Suppressor macrophage treated with lipopolysaccharide for 4 hours (primary cell): Measurements from ENCODE around the gene SORCS2.

Experiments used
- DNase-seq: peaks from one replicate; pipeline ENCODE4 v3.0.0-alpha.2; 2020

SORCS2 gene

GRCh38 chr4:7248857-7249256, 56.5 kb downstream of the SORCS2 start:
- no peak for DNase-seq

GRCh38 chr4:7251321-7251720, 59.0 kb downstream of the SORCS2 start:
- no peak for DNase-seq

GRCh38 chr4:7252051-7252450, 59.7 kb downstream of the SORCS2 start:
- DNase-seq = no peak

GRCh38 chr4:7252510-7253340, 60.4 kb downstream of the SORCS2 start:
- DNase-seq = no peak

DNA sequence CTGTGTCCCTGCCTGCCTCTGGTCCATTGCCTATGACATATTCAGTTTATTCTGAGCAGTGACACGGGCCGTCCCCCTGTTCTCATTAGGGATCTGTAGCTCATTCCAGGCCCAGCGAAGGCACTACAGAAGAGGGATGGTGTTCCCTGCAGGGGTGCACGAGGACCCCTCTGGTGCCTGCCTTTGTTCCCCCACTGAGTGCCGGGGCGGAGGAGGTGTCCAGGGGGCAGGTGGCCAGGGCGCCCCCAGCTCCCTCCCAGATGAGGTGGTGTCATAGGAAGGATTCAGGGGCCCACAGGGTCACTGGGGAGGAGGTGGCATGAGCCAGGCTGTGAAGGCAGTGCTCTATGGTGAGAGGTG, 61.0 kb downstream of the SORCS2 start:
- DNase-seq = no peak

- no peak for DNase-seq
These were observed 61.5 kb downstream of the SORCS2 start for GRCh38 chr4:7253837-7254236.

GRCh38 chr4:7254736-7255487, 62.6 kb downstream of the SORCS2 start:
- no peak for DNase-seq

DNA sequence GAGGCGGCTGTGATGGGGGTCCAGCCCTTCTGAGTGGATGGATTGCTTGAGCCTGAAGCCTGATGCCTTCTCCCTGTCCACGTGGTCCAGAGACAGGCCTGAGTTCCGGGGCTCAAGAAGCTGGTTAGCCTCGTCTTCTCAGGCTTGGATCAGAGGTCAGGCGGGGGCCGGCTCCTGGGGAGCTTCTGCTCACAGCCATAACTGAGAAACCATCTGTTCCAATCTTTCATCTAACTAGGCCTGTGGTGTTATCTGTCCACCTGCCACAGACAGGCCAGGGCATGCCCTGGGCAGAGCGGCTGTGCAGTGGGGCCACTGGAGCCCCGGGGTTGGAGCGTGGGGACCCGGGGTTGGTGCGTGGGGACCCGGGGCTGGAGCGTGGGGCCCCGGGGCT, 63.1 kb downstream of the SORCS2 start:
- DNase-seq = no peak

- no peak for DNase-seq
These were observed 63.7 kb downstream of the SORCS2 start for GRCh38 chr4:7255996-7256395.

- no peak for DNase-seq
These were observed 64.9 kb downstream of the SORCS2 start for GRCh38 chr4:7256984-7257810.

- no peak for DNase-seq
These were observed 66.7 kb downstream of the SORCS2 start for GRCh38 chr4:7259039-7259438.

DNA sequence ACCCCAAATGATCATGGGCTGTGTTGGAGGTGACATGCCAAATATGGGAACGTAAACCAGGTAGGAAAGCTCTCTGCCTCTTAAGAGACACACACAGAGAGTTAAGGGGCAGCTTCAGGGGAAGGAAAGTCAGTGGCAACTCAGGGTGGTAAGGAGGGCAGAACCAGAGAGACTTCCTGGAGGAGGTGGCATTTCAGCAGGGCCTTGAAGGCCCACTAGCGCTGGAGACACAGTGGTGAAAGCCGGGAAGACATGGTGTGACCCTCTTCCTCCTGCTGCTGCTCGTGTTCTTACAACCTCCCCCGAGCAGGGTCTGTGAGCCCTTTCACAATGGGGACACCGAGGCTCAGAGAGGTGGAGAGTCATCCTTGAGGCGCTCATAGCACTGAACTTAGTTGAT, 68.2 kb downstream of the SORCS2 start:
- DNase-seq = no peak

DNA sequence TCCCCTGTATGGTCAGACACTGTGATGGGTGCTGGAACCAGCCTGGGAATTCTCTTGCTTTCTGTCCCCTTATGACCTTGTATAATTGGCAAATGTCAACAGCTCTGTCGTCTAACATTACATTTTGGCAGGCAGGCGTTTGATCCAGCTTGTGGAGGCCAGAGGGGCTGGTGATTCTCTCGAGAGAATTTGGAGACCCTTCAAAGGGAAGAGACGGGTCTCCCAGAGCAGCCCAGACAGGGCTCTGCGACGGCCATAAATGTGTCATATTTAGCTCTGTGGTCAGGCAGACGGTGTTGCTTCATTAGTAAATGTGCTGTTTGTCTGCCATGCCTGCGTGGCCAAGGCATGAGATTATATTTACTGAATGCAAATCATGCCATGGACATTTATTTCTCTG, 68.7 kb downstream of the SORCS2 start:
- DNase-seq = no peak

DNA sequence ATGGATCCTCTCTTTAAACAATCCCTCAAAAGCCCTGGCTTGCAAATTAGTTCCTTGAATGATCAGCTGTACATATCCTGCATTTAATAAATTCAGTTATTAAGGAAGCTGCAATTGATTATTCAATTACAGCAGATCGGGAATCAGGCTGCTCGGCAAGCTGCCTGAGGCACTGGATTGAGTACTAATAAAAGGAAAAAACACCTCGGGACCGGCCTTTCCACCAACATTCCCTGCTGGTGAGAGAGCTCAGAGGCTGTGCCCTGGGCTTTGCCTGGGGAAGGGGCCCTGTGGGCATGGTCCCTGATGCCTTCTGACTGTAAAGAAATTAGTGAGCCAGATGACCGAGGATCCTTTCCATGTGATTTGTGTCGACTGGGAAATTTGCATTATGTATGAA, 69.2 kb downstream of the SORCS2 start:
- DNase-seq = no peak

DNA sequence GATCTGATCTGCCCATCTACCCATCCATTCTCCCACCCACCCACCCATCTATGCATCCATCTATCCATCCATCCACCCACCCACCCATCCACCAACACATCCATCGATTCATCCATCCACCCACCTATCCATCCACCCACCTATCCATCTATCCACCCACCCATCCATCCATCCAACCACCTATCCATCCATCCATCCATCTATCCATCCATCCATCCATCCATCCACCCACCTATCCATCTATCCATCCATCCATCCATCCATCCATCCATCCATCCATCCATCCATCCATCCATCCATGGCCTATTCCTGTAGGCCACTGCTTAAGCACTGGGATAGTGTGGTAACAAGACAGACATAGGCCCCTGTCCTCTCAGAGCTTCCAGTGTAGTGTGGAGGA, 69.8 kb downstream of the SORCS2 start:
- no peak for DNase-seq

DNA sequence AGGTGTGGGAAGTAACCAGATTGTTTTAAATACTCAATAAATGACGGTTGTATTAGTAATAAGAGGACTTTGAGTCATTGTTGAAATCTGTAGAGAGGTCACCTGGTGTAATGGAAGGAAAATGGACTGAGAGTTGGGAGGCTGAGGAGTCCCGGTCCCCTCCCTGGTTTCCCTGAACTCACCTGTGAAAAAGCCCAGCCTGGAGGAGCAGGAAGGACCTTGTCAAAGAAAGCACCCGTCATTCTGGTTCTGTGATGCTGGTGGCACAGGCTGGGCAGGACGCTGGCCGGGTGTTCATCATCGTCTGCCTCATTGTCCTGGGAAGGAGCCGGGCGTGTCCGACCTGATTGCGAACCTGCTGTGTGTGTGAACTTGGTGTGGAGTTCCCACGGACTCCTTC, 70.8 kb downstream of the SORCS2 start:
- DNase-seq = no peak

DNA sequence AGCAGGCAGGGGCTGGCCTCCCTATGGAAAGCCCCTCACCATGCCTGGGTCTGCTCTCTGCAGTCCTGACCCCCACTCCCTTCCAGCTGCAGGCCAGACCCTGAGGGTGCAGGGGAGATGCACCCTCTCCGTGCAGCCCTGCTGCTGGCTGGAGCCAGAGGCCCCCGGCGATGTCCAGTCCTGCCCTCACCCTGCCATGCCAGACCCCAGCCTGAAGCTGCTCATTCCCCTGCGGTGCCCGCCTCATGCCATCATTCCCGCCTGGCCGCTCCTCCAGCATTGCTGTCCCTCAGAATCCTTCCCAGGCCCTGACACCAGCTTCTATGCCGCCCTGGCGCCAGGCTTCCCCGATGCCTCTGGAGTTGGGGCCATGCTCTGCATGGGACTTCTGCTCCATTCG, 72.4 kb downstream of the SORCS2 start:
- no peak for DNase-seq

DNA sequence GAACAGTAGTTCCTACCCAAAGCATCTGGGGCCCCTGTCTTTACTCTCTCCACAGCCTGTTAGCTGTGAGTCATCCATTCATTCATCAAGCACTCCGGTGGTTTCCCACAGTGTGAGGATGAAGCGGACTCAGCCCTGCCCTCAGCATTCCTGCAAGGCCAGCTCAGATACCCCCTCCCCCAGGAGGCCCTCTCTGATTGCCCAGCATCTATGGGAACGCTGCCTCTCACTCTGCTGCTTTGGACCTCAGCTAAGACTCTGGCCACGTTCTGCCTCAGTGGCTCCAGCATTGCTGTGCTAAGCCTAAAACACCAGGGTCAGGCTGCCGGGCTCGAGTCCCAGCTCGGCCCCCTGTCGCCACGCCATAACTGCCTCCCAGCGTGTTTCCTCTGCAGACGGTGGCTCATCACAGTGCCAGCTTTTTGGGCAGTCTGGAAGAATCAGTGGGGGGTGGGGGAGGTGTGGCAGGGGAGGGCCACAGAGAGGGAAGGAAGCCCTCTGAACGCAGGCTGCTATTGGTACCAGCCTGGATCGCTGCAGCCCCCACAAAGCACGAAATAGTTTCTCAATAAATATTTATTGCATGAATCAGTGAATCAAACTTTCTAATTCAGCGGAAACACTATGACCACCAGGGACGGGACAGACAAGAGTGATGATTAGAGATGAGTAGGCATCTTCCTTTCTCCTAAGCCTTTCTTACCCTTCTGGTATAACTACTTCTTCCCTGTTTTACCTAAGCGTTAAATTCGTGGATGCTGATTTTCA, 74.4 kb downstream of the SORCS2 start:
- DNase-seq = no peak

DNA sequence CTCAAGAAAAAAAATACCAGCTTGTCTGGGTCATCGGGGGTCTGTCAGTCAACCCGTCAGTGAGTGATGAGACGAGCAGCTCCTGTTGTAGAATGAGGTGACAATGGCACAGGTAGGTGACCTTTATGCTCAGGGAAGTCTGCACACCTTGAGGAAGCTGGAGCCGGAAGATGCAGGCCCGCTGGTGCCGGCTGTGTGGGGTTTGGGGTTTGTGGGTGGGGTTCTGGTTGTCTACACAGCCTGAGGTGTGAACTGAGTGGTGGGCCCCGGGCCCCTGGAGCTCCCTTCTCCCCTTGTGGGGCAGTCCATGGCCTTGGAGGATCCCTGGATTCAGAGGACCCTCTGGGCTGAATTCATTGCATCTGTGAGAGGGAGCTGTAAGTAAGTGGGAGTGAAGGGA, 75.5 kb downstream of the SORCS2 start:
- DNase-seq = no peak

DNA sequence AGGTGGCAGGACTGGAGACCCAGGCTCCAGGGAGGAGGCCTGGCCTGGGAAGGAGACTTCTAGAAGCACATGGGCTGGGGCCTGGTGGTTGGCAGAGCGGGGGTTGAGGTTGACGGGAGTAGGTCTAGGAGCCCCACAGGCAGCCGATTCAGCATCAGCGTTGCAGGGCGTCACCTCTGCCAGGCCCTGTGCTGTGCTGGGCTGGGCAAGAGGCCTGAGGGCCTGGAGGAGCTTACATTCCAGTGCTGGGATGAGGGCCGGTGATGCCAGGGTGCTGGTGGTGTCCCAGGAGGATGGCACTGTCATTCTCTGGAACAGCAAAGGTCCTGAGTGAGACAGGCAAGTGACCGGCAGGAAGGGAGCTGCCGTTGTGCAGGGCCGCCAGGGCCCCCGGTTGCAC, 76.6 kb downstream of the SORCS2 start:
- no peak for DNase-seq

DNA sequence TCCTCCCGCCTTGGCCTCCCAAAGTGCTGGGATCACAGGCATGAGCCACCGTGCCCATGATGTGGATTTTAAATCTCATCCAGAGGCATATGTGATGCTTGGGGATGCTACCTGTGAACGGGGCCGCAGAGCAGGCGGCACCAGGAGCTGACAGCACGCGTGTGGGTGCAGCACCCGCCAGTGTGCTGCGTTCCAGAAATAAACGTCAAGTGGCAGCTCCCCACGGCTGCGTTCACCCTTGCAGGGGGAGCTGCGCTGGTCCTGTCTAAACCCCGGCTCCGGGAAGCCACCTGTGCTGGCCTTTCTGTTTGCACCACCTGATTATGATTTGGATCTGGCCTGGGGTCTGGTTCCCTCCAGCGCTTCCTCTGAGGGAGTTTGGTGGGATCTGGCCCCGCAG, 77.8 kb downstream of the SORCS2 start:
- no peak for DNase-seq

DNA sequence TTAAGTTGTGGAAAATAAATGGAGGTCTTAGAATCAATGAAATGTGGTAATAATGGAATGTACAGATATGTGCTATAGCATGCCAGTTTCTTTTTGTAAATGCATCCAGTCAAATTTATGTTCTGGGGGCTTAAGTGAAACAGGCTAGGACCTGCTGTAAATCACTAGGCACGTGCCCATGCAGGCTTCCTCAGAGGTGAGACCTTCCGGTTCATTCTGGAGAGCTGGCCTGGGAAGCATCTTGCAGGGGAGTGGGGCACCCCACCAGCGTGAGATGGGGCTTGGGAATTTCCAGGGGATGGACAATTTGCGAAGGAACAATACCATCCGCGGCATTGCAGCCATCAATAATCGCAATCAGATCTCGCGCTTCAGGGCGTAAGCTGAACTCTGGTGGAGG, 80.1 kb downstream of the SORCS2 start:
- no peak for DNase-seq

GRCh38 chr4:7273738-7274297, 81.5 kb downstream of the SORCS2 start:
- DNase-seq = no peak
